Mesothelial cell of epicardium (in vitro differentiated cells): ENCODE measurements around the gene C1QA. TPM values are rescaled to one million over a fixed set of nuclear protein-coding genes. Genes with fewer than 3 reads are reported as not detected.

Source experiments
- DNase-seq, 2 experiments: peaks; one replicate each; pipeline ENCODE4 v3.0.0; 2021; ENCODE audit warnings: low spot score in 2 of 2; ENCODE audit not compliant: unreplicated experiment in 2 of 2
- H3K27ac Mint-ChIP-seq: 2 replicates; pipeline ENCODE4 v1.8.0; 2021; ENCODE audit warnings: mixed read lengths
- H3K27me3 Mint-ChIP-seq: 2 replicates; pipeline ENCODE4 v1.8.0; 2021; ENCODE audit warnings: low read depth, mixed read lengths
- H3K36me3 Mint-ChIP-seq: 2 replicates; pipeline ENCODE4 v1.8.0; 2021; ENCODE audit warnings: mixed read lengths
- H3K4me1 Mint-ChIP-seq: 2 replicates; pipeline ENCODE4 v1.8.0; 2021; ENCODE audit warnings: mixed read lengths
- H3K4me3 Mint-ChIP-seq: 2 replicates; pipeline ENCODE4 v1.8.0; 2021; ENCODE audit warnings: mild to moderate bottlenecking, moderate library complexity, mixed read lengths
- H3K9me3 Mint-ChIP-seq: 2 replicates; pipeline ENCODE4 v1.8.0; 2021; ENCODE audit warnings: mixed read lengths
- total RNA-seq: library from RNA; stranded (reverse); gene quantifications from 3 replicates; pipeline ENCODE4 v1.2.1, GENCODE V29; 2021
- TF ChIP-seq, protein P1 (sequence below): fragments of 200-600 bp; sonication (generic); IDR thresholded peaks from one replicate; pipeline ENCODE4 v1.5.0; 2021; ENCODE audit warnings: antibody characterized with exemption; ENCODE audit not compliant: unreplicated experiment

The C1QA gene
- total RNA-seq, 1 donor from 2014 or later, result not detected

DNA sequence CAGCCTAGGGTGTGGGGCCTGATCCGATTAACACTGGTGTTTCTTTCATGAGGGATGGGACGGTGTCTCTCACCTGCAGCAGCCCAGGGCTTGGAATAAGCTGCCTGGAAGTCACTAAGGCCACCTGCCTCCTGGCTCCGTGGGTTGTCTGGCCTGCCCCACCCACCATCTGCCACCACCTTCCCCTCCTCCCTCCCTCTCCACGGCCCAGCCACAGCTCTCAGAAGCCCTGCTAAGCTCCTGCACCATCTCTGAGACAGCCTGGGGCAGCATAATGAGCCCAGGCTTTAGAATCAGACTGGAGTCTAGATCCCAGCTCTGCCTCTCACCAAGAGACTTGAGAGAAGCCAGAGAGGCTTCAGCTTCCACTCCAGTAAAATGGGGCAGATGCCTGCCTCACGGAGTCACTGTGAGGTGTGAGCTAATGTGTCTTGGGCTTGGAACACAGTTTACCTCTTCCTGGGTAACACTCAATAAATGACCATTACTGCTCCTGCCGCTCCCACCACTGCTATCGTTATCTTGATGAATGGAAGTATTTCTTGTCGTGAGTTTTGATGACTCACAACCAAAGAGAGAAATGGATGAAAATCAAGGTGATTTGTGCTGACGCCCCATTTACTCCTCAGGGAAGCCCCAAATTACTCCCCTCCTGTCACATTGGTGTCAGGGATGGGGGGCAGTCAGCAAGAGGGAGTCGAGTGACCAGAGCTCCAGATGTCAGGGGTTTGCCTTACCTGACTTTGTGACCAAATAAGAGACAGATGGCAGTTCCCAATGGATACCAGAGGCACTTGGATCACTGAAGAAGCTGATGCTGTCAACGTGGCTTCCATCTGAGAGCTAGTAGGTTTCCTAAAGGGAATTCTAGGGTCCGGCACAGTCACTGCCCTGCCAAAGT is 23.5 kb upstream of the C1QA start:
- TF ChIP-seq, protein P1, sequence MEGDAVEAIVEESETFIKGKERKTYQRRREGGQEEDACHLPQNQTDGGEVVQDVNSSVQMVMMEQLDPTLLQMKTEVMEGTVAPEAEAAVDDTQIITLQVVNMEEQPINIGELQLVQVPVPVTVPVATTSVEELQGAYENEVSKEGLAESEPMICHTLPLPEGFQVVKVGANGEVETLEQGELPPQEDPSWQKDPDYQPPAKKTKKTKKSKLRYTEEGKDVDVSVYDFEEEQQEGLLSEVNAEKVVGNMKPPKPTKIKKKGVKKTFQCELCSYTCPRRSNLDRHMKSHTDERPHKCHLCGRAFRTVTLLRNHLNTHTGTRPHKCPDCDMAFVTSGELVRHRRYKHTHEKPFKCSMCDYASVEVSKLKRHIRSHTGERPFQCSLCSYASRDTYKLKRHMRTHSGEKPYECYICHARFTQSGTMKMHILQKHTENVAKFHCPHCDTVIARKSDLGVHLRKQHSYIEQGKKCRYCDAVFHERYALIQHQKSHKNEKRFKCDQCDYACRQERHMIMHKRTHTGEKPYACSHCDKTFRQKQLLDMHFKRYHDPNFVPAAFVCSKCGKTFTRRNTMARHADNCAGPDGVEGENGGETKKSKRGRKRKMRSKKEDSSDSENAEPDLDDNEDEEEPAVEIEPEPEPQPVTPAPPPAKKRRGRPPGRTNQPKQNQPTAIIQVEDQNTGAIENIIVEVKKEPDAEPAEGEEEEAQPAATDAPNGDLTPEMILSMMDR, result no peak
- Mint-ChIP-seq H3K4me3 (no peak overlapping the region), H3K36me3 (no peaks in the 10 kb centered on the region), H3K4me1 (no peaks in the 10 kb centered on the region), H3K9me3 (no peaks in the 10 kb centered on the region), H3K27ac (no peak overlapping the region), H3K27me3 (peaks cover 91% of the 10 kb centered on the region)
- no peak for DNase-seq

DNA sequence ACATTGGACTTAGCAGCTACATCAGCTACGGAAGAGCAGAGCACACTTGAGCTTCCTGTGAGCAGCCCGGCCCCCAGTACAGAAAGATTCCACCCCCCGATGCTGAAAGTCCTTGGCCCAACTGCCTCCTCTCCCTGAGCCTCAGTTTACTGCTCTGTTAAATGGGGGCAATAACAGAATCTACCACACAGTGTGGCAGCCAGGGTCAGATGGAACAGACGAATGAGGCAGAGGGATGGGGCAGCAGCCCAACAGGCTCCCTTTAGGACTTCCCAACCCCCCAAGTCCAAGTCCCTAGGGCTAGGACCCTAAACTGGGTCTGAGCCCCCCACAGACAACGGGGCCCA is 22.9 kb upstream of the C1QA start:
- TF ChIP-seq, protein P1, result no peak
- H3K36me3 Mint-ChIP-seq, result no peaks in the 10 kb centered on the region
- peaks cover 88% of the 10 kb centered on the region for H3K27me3 Mint-ChIP-seq
- H3K27ac Mint-ChIP-seq, result no peak overlapping the region
- DNase-seq, result no peak
- no peaks in the 10 kb centered on the region for H3K4me1 Mint-ChIP-seq
- H3K9me3 Mint-ChIP-seq, result no peaks in the 10 kb centered on the region
- H3K4me3 Mint-ChIP-seq, result no peak overlapping the region

- TF ChIP-seq, protein P1, result no peak
- Mint-ChIP-seq H3K9me3 (no peaks in the 10 kb centered on the region), H3K27me3 (peaks cover 87% of the 10 kb centered on the region), H3K4me1 (no peaks in the 10 kb centered on the region), H3K4me3 (no peak overlapping the region), H3K27ac (no peak overlapping the region), H3K36me3 (no peaks in the 10 kb centered on the region)
- no peak for DNase-seq
Measured at GRCh38 chr1:22613951-22614350, 22.5 kb upstream of the C1QA start.

DNA sequence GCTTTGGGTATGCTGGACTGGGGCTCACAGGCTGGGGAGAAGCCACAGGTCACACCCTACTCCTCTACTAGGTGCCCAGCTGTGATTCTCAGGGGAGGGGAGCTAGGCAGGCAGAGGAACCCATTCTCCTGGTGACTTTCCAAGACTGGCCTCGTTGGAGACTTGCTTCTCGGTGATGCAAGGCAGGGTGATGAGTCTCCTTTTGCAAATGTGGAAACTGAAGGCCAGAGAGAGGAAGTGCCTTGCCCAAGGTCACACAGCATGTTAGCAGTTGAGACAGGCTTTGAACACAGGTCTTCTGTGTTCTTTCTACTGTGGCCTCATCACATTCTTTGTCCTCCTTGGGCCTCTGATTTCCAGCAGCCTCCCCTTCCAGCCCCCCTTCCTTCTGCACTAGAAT is 20.5 kb upstream of the C1QA start:
- no peak for DNase-seq
- Mint-ChIP-seq H3K36me3 (no peaks in the 10 kb centered on the region), H3K9me3 (no peaks in the 10 kb centered on the region), H3K4me3 (no peak overlapping the region), H3K27ac (no peak overlapping the region), H3K27me3 (peaks cover 80% of the 10 kb centered on the region), H3K4me1 (no peaks in the 10 kb centered on the region)
- TF ChIP-seq, protein P1, result no peak

- Mint-ChIP-seq H3K9me3 (no peaks in the 10 kb centered on the region), H3K27me3 (peaks cover 77% of the 10 kb centered on the region), H3K36me3 (no peaks in the 10 kb centered on the region), H3K4me3 (no peak overlapping the region), H3K27ac (no peak overlapping the region), H3K4me1 (no peaks in the 10 kb centered on the region)
- DNase-seq, result no peak
- TF ChIP-seq, protein P1, result no peak
Measured at GRCh38 chr1:22616571-22616970, 19.9 kb upstream of the C1QA start.
